HCT116 (cell line): ENCODE data around the gene RIMBP2.

Experiments used
- CEBPB ChIP-seq: IDR thresholded peaks from 2 replicates; pipeline ENCODE4 v1.6.1; 2012; ENCODE audit warnings: low read depth
- EZH2 ChIP-seq: fragments of 200-600 bp; sonication (generic); IDR thresholded peaks from 2 replicates; pipeline ENCODE4 v1.6.1; 2017; ENCODE audit warnings: antibody characterized with exemption, mixed run types
- EZH2phosphoT487 ChIP-seq: fragments of 200-600 bp; IDR thresholded peaks from 2 replicates; pipeline ENCODE4 v1.6.1; 2018; ENCODE audit warnings: antibody characterized with exemption, borderline replicate concordance
- JUND ChIP-seq: IDR thresholded peaks from 2 replicates; pipeline ENCODE4 v1.6.1; 2012
- POLR2A ChIP-seq: IDR thresholded peaks from 2 replicates; pipeline ENCODE4 v1.7.0; 2011; ENCODE audit warnings: borderline replicate concordance; ENCODE audit not compliant: insufficient read depth, insufficient read length; ENCODE audit errors: extremely low read depth
- POLR2AphosphoS5 ChIP-seq: IDR thresholded peaks from 2 replicates; pipeline ENCODE4 v1.6.1; 2011; ENCODE audit warnings: mild to moderate bottlenecking, low read depth, low read length, moderate library complexity
- RAD21 ChIP-seq: IDR thresholded peaks from 2 replicates; pipeline ENCODE4 v1.6.1; 2012; ENCODE audit warnings: low read depth, mild to moderate bottlenecking
- SIN3A ChIP-seq: IDR thresholded peaks from 2 replicates; pipeline ENCODE4 v1.6.1; 2012; ENCODE audit warnings: low read depth
- SP1 ChIP-seq: IDR thresholded peaks from 2 replicates; pipeline ENCODE4 v1.6.1; 2012; ENCODE audit warnings: low read depth
- YY1 ChIP-seq: IDR thresholded peaks from 2 replicates; pipeline ENCODE4 v1.6.1; 2011; ENCODE audit warnings: low read length, low read depth, moderate library complexity, mild to moderate bottlenecking; ENCODE audit not compliant: insufficient replicate concordance; ENCODE audit errors: extremely low read depth
- ZFX ChIP-seq: fragments of 450-650 bp; IDR thresholded peaks from 2 replicates; pipeline ENCODE4 v1.6.1; 2017
- TF ChIP-seq, protein P1 (sequence below), 3 experiments: fragments of 200-600 bp in 1 of 3; sonication (generic) in 1 of 3; IDR thresholded peaks in 2 of 3; conservative IDR thresholded peaks in 1 of 3; 2 replicates each; pipeline ENCODE4 v1.5.1; 2012 to 2017; ENCODE audit warnings: low read depth in 2 of 3, low read length in 2 of 3, antibody characterized with exemption in 1 of 3, borderline replicate concordance in 1 of 3, control low read depth in 1 of 3, mild to moderate bottlenecking in 1 of 3, mixed read lengths in 1 of 3, mixed run types in 1 of 3, moderate library complexity in 1 of 3; ENCODE audit not compliant: insufficient read depth in 1 of 3
- TF ChIP-seq, protein P2 (sequence below): IDR thresholded peaks from 2 replicates; pipeline ENCODE4 v1.6.1; 2012
- TF ChIP-seq, protein P3 (sequence below): IDR thresholded peaks from 2 replicates; pipeline ENCODE4 v1.6.1; 2012

DNA sequence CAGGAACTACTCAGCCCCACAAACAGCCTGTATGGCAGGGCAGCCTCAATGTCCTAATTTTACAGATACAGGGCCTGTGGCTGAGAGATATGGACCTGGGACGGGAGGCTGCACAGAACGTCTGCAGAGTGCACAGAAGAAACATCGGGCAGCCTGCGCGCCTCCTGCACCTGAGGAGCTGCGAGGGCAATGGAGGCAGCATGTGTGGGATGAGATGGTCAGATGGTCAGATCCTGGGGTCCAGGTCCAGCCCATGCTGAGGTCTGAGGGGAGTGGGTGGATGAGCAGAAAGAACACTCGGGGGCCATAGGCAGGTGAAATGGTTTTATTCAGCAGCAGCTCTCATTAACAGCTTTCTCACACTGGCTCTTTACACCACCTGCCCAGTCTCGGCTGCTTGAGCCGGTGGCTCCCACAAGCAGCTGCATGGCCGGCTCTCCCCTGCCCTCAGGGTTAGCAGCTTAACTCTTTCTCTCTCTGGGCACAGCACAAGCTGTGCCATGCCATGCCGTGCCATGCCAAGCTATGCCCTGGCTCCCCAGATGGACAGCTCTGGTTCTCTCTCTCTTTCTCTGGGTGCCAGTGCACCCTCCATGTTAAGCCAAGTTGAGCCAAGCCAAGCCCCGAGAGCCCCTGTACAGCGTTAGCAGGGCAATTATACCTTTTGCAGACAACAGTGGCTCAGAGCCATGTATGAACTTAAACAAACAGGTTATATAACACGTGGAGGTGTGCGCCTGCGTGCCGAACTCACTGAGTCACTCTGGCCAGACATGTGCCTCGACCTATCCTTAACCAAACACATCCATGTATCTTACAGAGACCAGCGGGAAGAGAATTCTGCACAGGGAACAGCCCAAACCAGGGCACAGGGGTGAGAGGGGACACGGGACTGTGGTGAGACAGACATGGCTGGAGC lies 47.6 kb downstream of the RIMBP2 start:
- TF ChIP-seq SIN3A (no peak), EZH2 (no peak), EZH2phosphoT487 (no peak), POLR2A (no peak), RAD21 (no peak), YY1 (no peak), JUND (no peak), CEBPB (no peak), POLR2AphosphoS5 (no peak), SP1 (no peak), ZFX (no peak)
- TF ChIP-seq, protein P1, sequence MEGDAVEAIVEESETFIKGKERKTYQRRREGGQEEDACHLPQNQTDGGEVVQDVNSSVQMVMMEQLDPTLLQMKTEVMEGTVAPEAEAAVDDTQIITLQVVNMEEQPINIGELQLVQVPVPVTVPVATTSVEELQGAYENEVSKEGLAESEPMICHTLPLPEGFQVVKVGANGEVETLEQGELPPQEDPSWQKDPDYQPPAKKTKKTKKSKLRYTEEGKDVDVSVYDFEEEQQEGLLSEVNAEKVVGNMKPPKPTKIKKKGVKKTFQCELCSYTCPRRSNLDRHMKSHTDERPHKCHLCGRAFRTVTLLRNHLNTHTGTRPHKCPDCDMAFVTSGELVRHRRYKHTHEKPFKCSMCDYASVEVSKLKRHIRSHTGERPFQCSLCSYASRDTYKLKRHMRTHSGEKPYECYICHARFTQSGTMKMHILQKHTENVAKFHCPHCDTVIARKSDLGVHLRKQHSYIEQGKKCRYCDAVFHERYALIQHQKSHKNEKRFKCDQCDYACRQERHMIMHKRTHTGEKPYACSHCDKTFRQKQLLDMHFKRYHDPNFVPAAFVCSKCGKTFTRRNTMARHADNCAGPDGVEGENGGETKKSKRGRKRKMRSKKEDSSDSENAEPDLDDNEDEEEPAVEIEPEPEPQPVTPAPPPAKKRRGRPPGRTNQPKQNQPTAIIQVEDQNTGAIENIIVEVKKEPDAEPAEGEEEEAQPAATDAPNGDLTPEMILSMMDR (IDR thresholded peaks at IDR 0.05 in 2 of 3, conservative IDR thresholded peaks at IDR 0.05 in 1 of 3; ENCODE audit: borderline replicate concordance in 1 of 3, insufficient read depth in 1 of 3, low read depth in 2 of 3, low read length in 2 of 3) = no peak
- TF ChIP-seq, protein P2, sequence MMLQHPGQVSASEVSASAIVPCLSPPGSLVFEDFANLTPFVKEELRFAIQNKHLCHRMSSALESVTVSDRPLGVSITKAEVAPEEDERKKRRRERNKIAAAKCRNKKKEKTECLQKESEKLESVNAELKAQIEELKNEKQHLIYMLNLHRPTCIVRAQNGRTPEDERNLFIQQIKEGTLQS = no peak
- TF ChIP-seq, protein P3, sequence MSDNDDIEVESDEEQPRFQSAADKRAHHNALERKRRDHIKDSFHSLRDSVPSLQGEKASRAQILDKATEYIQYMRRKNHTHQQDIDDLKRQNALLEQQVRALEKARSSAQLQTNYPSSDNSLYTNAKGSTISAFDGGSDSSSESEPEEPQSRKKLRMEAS = no peak
